Chondrocyte (in vitro differentiated cells): ENCODE results near the gene PTPRU. TPM values are rescaled to one million over a fixed set of nuclear protein-coding genes. Genes with fewer than 3 reads are reported as not detected.

ENCODE experiments used
- DNase-seq: peaks from one replicate; pipeline ENCODE4 v3.0.0; 2021; ENCODE audit warnings: mixed read lengths, low spot score
- H3K27ac Mint-ChIP-seq: one replicate; pipeline ENCODE4 v1.8.0; 2021; ENCODE audit warnings: mild to moderate bottlenecking, moderate library complexity, mixed read lengths; ENCODE audit not compliant: unreplicated experiment
- H3K27me3 Mint-ChIP-seq: 2 replicates; pipeline ENCODE4 v1.8.0; 2021; ENCODE audit warnings: low read depth, mixed read lengths
- H3K36me3 Mint-ChIP-seq: 2 replicates; pipeline ENCODE4 v1.8.0; 2021; ENCODE audit warnings: low read depth, mixed read lengths
- H3K4me1 Mint-ChIP-seq: 2 replicates; pipeline ENCODE4 v1.8.0; 2021; ENCODE audit warnings: low read depth, mild to moderate bottlenecking, mixed read lengths
- H3K4me3 Mint-ChIP-seq: one replicate; pipeline ENCODE4 v1.8.0; 2021; ENCODE audit warnings: mild to moderate bottlenecking, moderate library complexity, mixed read lengths; ENCODE audit not compliant: unreplicated experiment
- H3K9me3 Mint-ChIP-seq: 2 replicates; pipeline ENCODE4 v1.8.0; 2021; ENCODE audit warnings: low read depth, mixed read lengths
- total RNA-seq: library from RNA; stranded (reverse); gene quantifications from 3 replicates; pipeline ENCODE4 v1.2.1, GENCODE V29; 2021
- TF ChIP-seq, protein P1 (sequence below): fragments of 200-600 bp; sonication (generic); IDR thresholded peaks from 2 replicates; pipeline ENCODE4 v1.5.0; 2021; ENCODE audit warnings: antibody characterized with exemption, mild to moderate bottlenecking, moderate library complexity

Gene PTPRU
- total RNA-seq, 1 donor from 2014 or later = 12.6 TPM

- Mint-ChIP-seq H3K4me1 (no peaks in the 10 kb centered on the region), H3K4me3 (no peak overlapping the region), H3K27ac (no peak overlapping the region), H3K36me3 (no peaks in the 10 kb centered on the region), H3K9me3 (peaks cover 4% of the 10 kb centered on the region), H3K27me3 (peaks cover 56% of the 10 kb centered on the region)
- no peak for DNase-seq
- TF ChIP-seq, protein P1, sequence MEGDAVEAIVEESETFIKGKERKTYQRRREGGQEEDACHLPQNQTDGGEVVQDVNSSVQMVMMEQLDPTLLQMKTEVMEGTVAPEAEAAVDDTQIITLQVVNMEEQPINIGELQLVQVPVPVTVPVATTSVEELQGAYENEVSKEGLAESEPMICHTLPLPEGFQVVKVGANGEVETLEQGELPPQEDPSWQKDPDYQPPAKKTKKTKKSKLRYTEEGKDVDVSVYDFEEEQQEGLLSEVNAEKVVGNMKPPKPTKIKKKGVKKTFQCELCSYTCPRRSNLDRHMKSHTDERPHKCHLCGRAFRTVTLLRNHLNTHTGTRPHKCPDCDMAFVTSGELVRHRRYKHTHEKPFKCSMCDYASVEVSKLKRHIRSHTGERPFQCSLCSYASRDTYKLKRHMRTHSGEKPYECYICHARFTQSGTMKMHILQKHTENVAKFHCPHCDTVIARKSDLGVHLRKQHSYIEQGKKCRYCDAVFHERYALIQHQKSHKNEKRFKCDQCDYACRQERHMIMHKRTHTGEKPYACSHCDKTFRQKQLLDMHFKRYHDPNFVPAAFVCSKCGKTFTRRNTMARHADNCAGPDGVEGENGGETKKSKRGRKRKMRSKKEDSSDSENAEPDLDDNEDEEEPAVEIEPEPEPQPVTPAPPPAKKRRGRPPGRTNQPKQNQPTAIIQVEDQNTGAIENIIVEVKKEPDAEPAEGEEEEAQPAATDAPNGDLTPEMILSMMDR = peak; percentile 25
Observed at GRCh38 chr1:29343908-29344307, 107.6 kb downstream of the PTPRU start.

- Mint-ChIP-seq H3K4me3 (no peak overlapping the region), H3K36me3 (no peaks in the 10 kb centered on the region), H3K27ac (no peak overlapping the region), H3K4me1 (no peaks in the 10 kb centered on the region), H3K9me3 (peaks cover 4% of the 10 kb centered on the region), H3K27me3 (peaks cover 55% of the 10 kb centered on the region)
- DNase-seq = no peak
- TF ChIP-seq, protein P1 = peak; percentile 10
Observed at GRCh38 chr1:29344336-29344735, 108.0 kb downstream of the PTPRU start.

- Mint-ChIP-seq H3K36me3 (no peaks in the 10 kb centered on the region), H3K27ac (no peak overlapping the region), H3K4me3 (no peak overlapping the region), H3K27me3 (peaks cover 63% of the 10 kb centered on the region), H3K9me3 (peaks cover 4% of the 10 kb centered on the region), H3K4me1 (no peaks in the 10 kb centered on the region)
- no peak for DNase-seq
- TF ChIP-seq, protein P1 = no peak
Observed at GRCh38 chr1:29346576-29346975, 110.3 kb downstream of the PTPRU start.

GRCh38 chr1:29349871-29350491 lies 113.7 kb downstream of the PTPRU start:
- Mint-ChIP-seq H3K36me3 (peaks cover 2% of the 10 kb centered on the region), H3K27me3 (peaks cover 52% of the 10 kb centered on the region), H3K27ac (no peak overlapping the region), H3K4me1 (no peaks in the 10 kb centered on the region), H3K9me3 (peaks cover 7% of the 10 kb centered on the region), H3K4me3 (no peak overlapping the region)
- DNase-seq = no peak
- TF ChIP-seq, protein P1 = no peak

- no peak for DNase-seq
- Mint-ChIP-seq H3K36me3 (peaks cover 2% of the 10 kb centered on the region), H3K9me3 (peaks cover 6% of the 10 kb centered on the region), H3K4me1 (no peaks in the 10 kb centered on the region), H3K4me3 (no peak overlapping the region), H3K27ac (no peak overlapping the region), H3K27me3 (peaks cover 50% of the 10 kb centered on the region)
- TF ChIP-seq, protein P1 = no peak
Observed at GRCh38 chr1:29352719-29353420, 116.5 kb downstream of the PTPRU start.
